HepG2 (cell line): ENCODE results near the gene GCDH. TPM values are rescaled to one million over a fixed set of nuclear protein-coding genes. Genes with fewer than 3 reads are reported as not detected.

Source experiments
- AHR ChIP-seq: IDR thresholded peaks from 2 replicates; pipeline ENCODE4 v1.6.1; 2018; ENCODE audit warnings: missing genetic modification reagents, missing compliant biosample characterization
- CEBPG ChIP-seq: IDR thresholded peaks from 2 replicates; pipeline ENCODE4 v1.6.1; 2016
- E2F5 ChIP-seq: sonication (generic); formaldehyde crosslinking; conservative IDR thresholded peaks from 2 replicates; pipeline ENCODE4 v1.4.0; 2020; ENCODE audit warnings: missing genetic modification reagents
- ELF3 ChIP-seq: IDR thresholded peaks from 2 replicates; pipeline ENCODE4 v1.6.1; 2016; ENCODE audit warnings: missing genetic modification reagents, missing compliant biosample characterization
- HNF4A ChIP-seq: sonication (generic); formaldehyde crosslinking; IDR thresholded peaks from 2 replicates; pipeline ENCODE4 v1.4.0; 2020; ENCODE audit warnings: missing genetic modification reagents
- IKZF5 ChIP-seq: IDR thresholded peaks from 2 replicates; pipeline ENCODE4 v1.6.1; 2018; ENCODE audit warnings: missing genetic modification reagents, mild to moderate bottlenecking, missing compliant biosample characterization
- KDM5A ChIP-seq: fragments of 200-600 bp; sonication (generic); IDR thresholded peaks from 2 replicates; pipeline ENCODE4 v1.7.0; 2018; ENCODE audit warnings: antibody characterized with exemption, mild to moderate bottlenecking, low read length, borderline replicate concordance
- KDM6A ChIP-seq: IDR thresholded peaks from 2 replicates; pipeline ENCODE4 v1.6.1; 2016; ENCODE audit warnings: low read depth
- REST ChIP-seq, 2 experiments: IDR thresholded peaks; 2 replicates each; pipeline ENCODE4 v1.6.1; 2011 to 2012; ENCODE audit warnings: low read length in 2 of 2, borderline replicate concordance in 1 of 2, low read depth in 1 of 2, mild to moderate bottlenecking in 1 of 2, moderate library complexity in 1 of 2
- YY1 ChIP-seq: IDR thresholded peaks from 2 replicates; pipeline ENCODE4 v1.6.1; 2011; ENCODE audit warnings: low read length, low read depth, moderate library complexity, mild to moderate bottlenecking; ENCODE audit not compliant: insufficient read depth, insufficient replicate concordance
- ZC3H13 ChIP-seq: sonication (generic); formaldehyde crosslinking; IDR thresholded peaks from 2 replicates; pipeline ENCODE4 v1.8.1; 2023; ENCODE audit warnings: mild to moderate bottlenecking, missing genetic modification reagents, moderate library complexity
- ZNF124 ChIP-seq: sonication (generic); formaldehyde crosslinking; IDR thresholded peaks from 2 replicates; pipeline ENCODE4 v1.4.0; 2020; ENCODE audit warnings: missing genetic modification reagents
- ZNF598 ChIP-seq: sonication (generic); formaldehyde crosslinking; IDR thresholded peaks from 2 replicates; pipeline ENCODE4 v1.5.1; 2020; ENCODE audit warnings: mild to moderate bottlenecking, missing genetic modification reagents, borderline replicate concordance
- ZNF670 ChIP-seq: sonication (generic); formaldehyde crosslinking; IDR thresholded peaks from 2 replicates; pipeline ENCODE4 v1.8.0; 2022; ENCODE audit warnings: mild to moderate bottlenecking, missing genetic modification reagents, borderline replicate concordance
- ZNF687 ChIP-seq: sonication (generic); formaldehyde crosslinking; IDR thresholded peaks from 2 replicates; pipeline ENCODE4 v1.5.1; 2020; ENCODE audit warnings: mild to moderate bottlenecking, missing genetic modification reagents, moderate library complexity
- ZNF75D ChIP-seq: sonication (generic); formaldehyde crosslinking; IDR thresholded peaks from 2 replicates; pipeline ENCODE4 v1.8.1; 2023; ENCODE audit warnings: missing genetic modification reagents, mild to moderate bottlenecking, borderline replicate concordance
- polyA plus RNA-seq, 8 experiments: library from polyadenylated mRNA; depleted of rRNA in 3 of 8; stranded (reverse) in 7 of 8; unstranded in 1 of 8; fragments of >200 nt; fragmentation: Illumina TruSeq in 4 of 8; extraction: Trizol in 4 of 8; gene quantifications; 2 replicates each; pipeline versions ENCODE4 v1.2.1 to v1.2.3, GENCODE V29; 2011 to 2016; ENCODE audit warnings: low read depth in 4 of 8, missing spikeins in 1 of 8, mixed read lengths in 1 of 8; ENCODE audit not compliant: insufficient read depth in 1 of 8
- total RNA-seq, 5 experiments: library from RNA; depleted of rRNA; stranded (reverse); fragments of >200 nt; fragmentation: Illumina TruSeq; extraction: Trizol; gene quantifications; 2 replicates each; pipeline ENCODE4 v1.2.3, GENCODE V29; 2016; ENCODE audit warnings: low read depth in 1 of 5

GCDH gene
- total and polyA plus RNA-seq, 2 of the 13 experiments (the other 11 are each of a cell fraction or from before 2014, with no cell fraction given), result 15.1 to 38.0 TPM

GRCh38 chr19:12864721-12865715, 25.9 kb upstream of the GCDH start (continued):
- TF ChIP-seq REST (IDR thresholded peaks at IDR 0.05; ENCODE audit: borderline replicate concordance in 1 of 2, low read depth in 1 of 2, low read length in 2 of 2) (no peak), KDM5A (no peak), ZNF124 (no peak), YY1 (peak; percentile 35), E2F5 (CRISPR knock-in tag) (no peak), AHR (CRISPR knock-in tag) (no peak), HNF4A (CRISPR knock-in tag) (peak; percentile 95), ELF3 (CRISPR knock-in tag) (peak; percentile 38), ZNF598 (CRISPR knock-in tag) (no peak), CEBPG (CRISPR knock-in tag) (peak; percentile 62), ZC3H13 (CRISPR knock-in tag) (no peak), KDM6A (CRISPR knock-in tag) (peak; percentile 38; the same call in 1 of the 2 replicates), ZNF687 (CRISPR knock-in tag) (peak; percentile 82), ZNF75D (no peak), ZNF670 (CRISPR knock-in tag) (no peak; the same call in 1 of the 2 replicates), IKZF5 (CRISPR knock-in tag) (0 out of 2 replicates have a peak, but pooled peaks have one; percentile 22)
